T-helper 2 cell treated with Interferon-gamma antibody and Interleukin-4, amounts not matched to agents 100 ng/mL and 5 ng/mL, for 36 hours (primary cell): ENCODE results near the gene TM9SF1. TPM values are rescaled to one million over a fixed set of nuclear protein-coding genes. Genes with fewer than 3 reads are reported as not detected.

Experiments
- intact Hi-C: fragments of 100-400 bp; cut with micrococcal nuclease; formaldehyde crosslinking; loops from one replicate; pipeline ENCODE4 v1.15.1; 2023
- total RNA-seq: library from RNA; stranded (reverse); gene quantifications from 2 replicates; pipeline ENCODE4 v1.2.3, GENCODE V29; 2022

Gene TM9SF1
- total RNA-seq, 1 donor from 2014 or later: 41.2 TPM

- intact Hi-C loops: loop anchor here (2.0 kb wide), 1 partner anchor 101 kb away; no protein-coding TSS in a partner anchor
Measured at GRCh38 chr14:24159777-24160498, 35.3 kb downstream of the TM9SF1 start.

DNA sequence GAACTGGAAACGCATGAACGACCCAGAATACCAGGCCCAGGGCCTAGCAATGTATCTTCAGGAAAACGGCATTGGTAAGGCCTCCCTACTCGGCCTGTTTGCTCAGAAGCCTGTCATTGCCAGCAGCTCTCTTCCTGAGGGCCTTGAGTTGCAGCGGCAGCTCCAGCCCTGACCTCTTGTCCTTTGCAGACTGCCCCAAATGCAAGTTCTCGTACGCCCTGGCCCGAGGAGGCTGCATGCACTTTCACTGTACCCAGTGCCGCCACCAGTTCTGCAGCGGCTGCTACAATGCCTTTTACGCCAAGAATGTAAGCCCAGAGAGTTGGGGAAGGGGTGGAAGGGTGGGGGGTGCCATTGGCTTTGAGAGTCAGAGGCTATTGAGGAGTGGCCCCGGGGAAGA is 37.9 kb downstream of the TM9SF1 start:
- intact Hi-C loops: no loop called here

DNA sequence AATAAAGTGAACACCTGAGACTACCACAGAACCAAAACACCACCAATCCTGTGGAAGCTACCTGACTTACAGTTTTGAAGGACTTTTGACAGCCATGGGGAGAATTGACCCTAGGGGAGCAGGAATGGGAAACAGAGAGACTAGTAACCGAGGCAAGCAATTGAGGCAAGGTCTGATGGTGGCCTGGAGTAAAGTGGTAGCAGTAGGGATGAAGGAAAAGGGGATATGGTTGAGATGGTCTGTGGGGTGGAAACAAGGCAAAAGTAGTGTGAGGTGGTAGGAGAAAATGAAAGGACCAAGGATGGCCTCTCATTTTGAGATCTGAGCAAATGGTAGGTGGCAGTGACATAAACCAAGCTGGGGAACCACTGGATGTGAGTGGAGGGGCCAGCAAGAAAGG is 38.4 kb downstream of the TM9SF1 start:
- intact Hi-C loops: no loop called here

- intact Hi-C loops: no loop called here
Measured at GRCh38 chr14:24155100-24155499, 40.1 kb downstream of the TM9SF1 start.

DNA sequence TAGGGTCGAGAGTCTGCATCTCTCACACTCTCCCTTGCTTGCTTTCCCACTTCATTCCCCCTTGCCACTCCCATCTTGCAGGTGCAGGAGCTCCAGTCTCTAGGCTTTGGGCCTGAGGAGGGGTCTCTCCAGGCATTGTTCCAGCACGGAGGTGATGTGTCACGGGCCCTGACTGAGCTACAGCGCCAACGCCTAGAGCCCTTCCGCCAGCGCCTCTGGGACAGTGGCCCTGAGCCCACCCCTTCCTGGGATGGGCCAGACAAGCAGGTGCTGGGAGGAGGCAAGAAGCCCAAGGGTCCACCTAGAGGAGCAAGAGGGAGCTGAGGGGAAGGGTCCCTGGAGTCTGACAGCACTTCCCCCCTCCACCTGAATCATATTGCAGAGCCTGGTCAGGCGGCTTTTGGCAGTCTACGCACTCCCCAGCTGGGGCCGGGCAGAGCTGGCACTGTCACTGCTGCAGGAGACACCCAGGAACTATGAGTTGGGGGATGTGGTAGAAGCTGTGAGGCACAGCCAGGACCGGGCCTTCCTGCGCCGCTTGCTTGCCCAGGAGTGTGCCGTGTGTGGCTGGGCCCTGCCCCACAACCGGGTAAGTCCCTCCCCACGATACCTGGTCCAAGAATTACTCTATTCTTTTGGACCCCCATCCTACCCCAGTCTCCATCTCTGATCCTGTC is 43.7 kb downstream of the TM9SF1 start:
- intact Hi-C loops: no loop called here

DNA sequence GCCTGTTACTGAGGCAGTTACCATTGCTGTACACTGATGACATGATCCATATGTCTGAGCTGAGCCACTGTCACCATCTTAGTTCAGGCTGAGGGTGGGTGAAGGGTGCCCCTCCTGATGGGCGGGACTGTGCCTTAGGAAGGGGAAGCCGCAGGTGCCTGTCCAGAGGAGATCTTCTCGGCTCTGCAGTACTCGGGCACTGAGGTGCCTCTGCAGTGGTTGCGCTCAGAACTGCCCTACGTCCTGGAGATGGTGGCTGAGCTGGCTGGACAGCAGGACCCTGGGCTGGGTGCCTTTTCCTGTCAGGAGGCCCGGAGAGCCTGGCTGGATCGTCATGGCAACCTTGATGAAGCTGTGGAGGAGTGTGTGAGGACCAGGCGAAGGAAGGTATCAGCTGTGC is 44.2 kb downstream of the TM9SF1 start:
- intact Hi-C loops: no loop called here

DNA sequence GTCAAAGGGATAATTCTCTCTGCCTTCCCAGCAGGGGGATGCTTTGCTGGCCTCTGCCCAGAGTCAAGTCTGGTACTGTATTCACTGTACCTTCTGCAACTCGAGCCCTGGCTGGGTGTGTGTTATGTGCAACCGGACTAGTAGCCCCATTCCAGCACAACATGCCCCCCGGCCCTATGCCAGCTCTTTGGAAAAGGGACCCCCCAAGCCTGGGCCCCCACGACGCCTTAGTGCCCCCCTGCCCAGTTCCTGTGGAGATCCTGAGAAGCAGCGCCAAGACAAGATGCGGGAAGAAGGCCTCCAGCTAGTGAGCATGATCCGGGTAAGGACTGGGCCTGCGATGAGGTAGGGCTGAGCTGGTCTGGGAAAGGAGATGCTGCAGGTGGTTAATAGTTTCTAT is 44.7 kb downstream of the TM9SF1 start:
- intact Hi-C loops: no loop called here

DNA sequence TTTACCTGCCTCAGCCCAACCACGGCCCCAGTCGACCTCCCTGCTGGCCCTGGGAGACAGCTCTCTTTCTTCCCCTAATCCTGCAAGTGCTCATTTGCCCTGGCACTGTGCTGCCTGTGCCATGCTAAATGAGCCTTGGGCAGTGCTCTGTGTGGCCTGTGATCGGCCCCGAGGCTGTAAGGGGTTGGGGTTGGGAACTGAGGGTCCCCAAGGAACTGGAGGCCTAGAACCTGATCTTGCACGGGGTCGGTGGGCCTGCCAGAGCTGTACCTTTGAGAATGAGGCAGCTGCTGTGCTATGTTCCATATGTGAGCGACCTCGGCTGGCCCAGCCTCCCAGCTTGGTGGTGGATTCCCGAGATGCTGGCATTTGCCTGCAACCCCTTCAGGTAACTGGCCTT is 45.2 kb downstream of the TM9SF1 start:
- intact Hi-C loops: no loop called here

DNA sequence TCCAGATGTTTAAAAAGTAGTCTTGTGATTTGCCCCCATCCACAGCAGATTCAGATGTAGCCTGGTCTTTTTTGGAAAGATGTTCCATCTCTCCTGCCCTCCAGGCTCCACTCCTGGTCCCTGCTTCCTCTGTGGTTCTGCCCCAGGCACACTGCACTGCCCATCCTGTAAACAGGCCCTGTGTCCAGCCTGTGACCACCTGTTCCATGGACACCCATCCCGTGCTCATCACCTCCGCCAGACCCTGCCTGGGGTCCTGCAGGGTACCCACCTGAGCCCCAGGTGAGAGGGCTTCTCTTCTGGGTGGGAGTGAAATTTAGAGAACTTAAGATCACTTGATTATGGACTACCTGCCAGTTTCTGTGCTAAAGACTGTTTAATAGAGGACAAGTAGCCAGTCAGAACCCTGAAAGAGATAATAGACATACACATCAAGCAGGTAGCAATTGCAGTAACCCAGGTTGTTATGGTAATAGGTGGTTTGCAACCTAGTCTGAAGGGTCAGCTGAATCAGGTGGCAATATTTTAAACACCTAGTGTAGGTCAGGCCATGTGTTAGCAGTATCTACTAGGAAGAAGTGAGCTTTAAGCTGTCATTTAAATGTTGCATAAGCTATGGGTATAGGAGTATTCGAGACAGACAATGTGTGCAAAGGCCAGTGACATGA is 45.8 kb downstream of the TM9SF1 start:
- intact Hi-C loops: loop anchor here (5.0 kb wide), 2 partner anchors 148 to 682 kb away; partner anchors contain the start of genes DHRS1, NGDN and NOP9

DNA sequence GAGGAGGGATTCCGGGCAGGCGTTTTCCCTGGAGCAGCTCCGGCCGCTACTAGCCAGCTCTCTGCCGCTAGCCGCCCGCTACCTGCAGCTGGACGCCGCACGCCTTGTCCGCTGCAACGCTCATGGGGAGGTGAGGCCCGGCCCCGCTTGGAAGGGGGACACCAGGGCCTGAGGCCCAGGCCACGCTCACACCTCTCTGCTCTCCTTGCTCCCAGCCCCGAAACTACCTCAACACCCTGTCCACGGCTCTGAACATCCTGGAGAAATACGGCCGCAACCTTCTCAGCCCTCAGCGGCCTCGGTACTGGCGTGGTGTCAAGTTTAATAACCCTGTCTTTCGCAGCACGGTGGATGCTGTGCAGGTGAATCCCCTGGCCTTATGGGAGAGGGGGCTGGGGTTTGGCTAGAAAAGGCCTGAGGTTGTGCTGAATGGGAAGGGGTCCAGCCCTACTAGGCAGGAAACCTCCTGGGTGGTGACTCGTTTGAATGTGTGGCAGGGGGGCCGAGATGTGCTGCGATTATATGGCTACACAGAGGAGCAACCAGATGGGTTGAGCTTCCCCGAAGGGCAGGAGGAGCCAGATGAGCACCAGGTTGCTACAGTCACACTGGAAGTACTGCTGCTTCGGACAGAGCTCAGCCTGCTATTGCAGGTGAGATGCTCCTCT is 47.3 kb downstream of the TM9SF1 start:
- intact Hi-C loops: loop anchor here (1.0 to 5.0 kb wide), 8 partner anchors 12 to 681 kb away; partner anchors contain the start of genes CHMP4A, DCAF11, DHRS1 and IPO4

- intact Hi-C loops: loop anchor here (1.0 to 5.0 kb wide), 9 partner anchors 11 to 680 kb away; partner anchors contain the start of genes CHMP4A, DCAF11, DHRS1 and IPO4
Measured at GRCh38 chr14:24146978-24147760, 48.1 kb downstream of the TM9SF1 start, which contains the start of gene RNF31. Gene RNF31, plus strand, starts transcription at chr14:24147498. Its CDS starts 201 bp downstream, at chr14:24147699.

DNA sequence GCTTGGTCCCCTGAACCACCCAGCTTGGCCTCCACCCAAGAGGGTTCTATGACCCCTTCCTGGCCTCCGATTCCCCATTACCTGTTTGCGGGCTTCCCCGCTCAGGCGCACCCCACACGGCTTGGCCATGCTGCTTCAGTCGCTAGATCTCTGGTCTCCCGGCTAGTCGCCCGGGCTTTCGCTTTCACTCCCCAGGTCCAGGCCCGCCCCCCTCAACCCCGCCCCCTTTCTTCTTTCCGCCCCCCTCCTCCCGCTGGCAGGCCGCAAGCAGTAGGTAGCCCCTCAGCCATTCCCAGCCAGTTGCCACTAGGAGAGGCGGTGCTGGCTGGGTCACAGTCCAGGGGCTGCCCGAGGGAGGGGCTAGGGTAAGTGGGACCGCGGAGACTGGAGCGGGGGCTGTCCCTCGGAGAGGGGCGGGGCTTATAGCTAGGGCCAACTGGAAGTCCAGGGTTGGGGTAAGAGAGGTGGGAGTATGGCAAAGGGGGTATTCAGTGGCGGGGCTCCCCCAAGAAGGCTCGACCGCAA is 48.7 kb downstream of the TM9SF1 start, which contains the start of gene PSME2:
Gene PSME2 (minus strand): TSS at position 158 of the 525 bp plus-strand sequence. CDS start 29 bp downstream, at position 129.
- intact Hi-C loops: loop anchor here (1.0 to 5.0 kb wide), 3 partner anchors 65 to 679 kb away; partner anchors contain the start of genes DHRS1, NGDN and NOP9

DNA sequence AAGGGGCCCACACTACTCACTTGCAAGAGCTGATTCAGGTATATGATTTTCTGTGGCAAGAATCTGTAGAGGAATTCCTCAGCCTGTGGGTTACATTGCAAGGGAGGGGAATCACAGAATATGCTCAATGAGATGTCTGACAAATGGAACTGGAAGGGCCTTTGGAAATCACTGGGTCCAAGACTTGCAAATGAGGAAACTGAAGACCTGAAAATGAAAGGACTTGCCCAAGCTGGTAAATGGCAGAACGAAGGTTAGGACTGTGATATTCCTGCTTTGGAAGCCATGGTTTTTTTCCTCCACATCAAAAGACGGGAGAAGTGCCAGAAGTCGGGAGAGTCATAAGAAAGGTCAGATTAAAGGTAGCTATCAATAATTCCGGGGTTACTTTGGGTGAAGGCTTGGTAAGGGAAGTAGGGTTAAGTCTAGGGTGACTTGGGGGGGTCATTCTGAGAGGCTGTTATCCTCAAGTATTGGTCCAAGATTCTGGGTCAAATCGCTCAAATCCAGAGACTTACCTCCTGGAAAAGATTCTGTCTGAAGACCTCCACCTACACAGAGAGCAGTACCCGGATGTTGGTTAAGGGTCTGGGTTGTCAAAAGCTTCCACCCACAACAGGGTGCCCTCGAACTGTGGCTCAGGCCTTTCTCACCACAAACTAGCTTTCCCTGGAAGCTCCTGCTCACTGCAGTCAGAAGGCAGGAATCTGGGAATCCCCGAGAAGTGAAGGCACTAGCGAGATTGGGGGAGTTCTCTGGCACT is 49.4 kb downstream of the TM9SF1 start:
- intact Hi-C loops: loop anchor here (1.0 to 5.0 kb wide), 3 partner anchors 65 to 679 kb away; partner anchors contain the start of genes DHRS1, NGDN and NOP9

GRCh38 chr14:24145219-24145618 is 50.0 kb downstream of the TM9SF1 start:
- intact Hi-C loops: loop anchor here (5.0 kb wide), 2 partner anchors 152 to 678 kb away; partner anchors contain the start of genes DHRS1, NGDN and NOP9

DNA sequence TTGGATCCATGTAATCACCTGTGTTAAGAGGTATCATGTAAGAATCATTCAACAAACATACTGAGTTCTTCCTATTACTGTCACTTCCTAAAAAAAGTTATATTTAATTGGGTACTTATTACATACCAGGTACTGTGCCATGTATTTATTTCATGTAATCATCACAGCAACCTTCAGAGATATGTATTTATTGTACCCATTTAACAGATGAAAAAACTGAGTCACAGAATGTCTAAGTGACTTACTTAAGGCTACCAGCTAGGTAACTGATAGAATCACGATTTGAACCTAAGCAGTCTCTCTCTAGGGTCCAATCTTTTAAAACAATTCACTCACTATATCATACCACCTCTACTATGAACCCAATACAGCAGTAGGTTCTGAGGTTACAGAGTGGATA is 50.8 kb downstream of the TM9SF1 start:
- intact Hi-C loops: no loop called here

- intact Hi-C loops: no loop called here
Measured at GRCh38 chr14:24143511-24143910, 51.7 kb downstream of the TM9SF1 start.

- intact Hi-C loops: loop anchor here (1.0 kb wide), 3 partner anchors 20 to 91 kb away; partner anchors contain the start of genes DCAF11, GMPR2, IRF9 and NEDD8
Measured at GRCh38 chr14:24141097-24141880, 54.0 kb downstream of the TM9SF1 start, which contains the start of gene EMC9. Gene EMC9, minus strand, starts transcription at chr14:24141591. Its CDS starts 287 bp downstream, at chr14:24141304.
